ENCODE measurements around the gene AURKAIP1.

GRCh38 chr1:1371364-1371745 is 3.7 kb downstream of the AURKAIP1 start:
- TF ChIP-seq CTCF (IDR thresholded peaks at IDR 0.05; ENCODE audit: insufficient read depth, low read length) (no peak), REST (IDR thresholded peaks at IDR 0.05; ENCODE audit: insufficient replicate concordance, low read depth) (no peak), POLR2AphosphoS5 (IDR thresholded peaks at IDR 0.05; ENCODE audit: low read depth) (peak; percentile 86), GABPA (IDR thresholded peaks at IDR 0.05; ENCODE audit: low read depth) (no peak)

All from HL-60 (cell line).